Uterus (tissue), 2 donors: ENCODE measurements around the gene TRIM45.

Experiments
- CTCF ChIP-seq, 4 experiments: fragments of 200-600 bp in 2 of 4; fragments of 450-650 bp in 2 of 4; sonication (generic) in 2 of 4; IDR thresholded peaks; one replicate each; pipeline ENCODE4 v1.5.1; 2016 to 2019; ENCODE audit warnings: antibody characterized with exemption in 4 of 4, mild to moderate bottlenecking in 2 of 4, moderate library complexity in 1 of 4
- POLR2A ChIP-seq, 2 donors: fragments of 450-650 bp; IDR thresholded peaks; one replicate each; pipeline ENCODE4 v1.6.1; 2016; ENCODE audit warnings: antibody characterized with exemption in 2 of 2, mild to moderate bottlenecking in 1 of 2, moderate library complexity in 1 of 2

- TF ChIP-seq POLR2A (IDR thresholded peaks at IDR 0.05): no peak
- TF ChIP-seq CTCF (IDR thresholded peaks at IDR 0.05): no peak
These were observed 23.2 kb downstream of the TRIM45 start for GRCh38 chr1:117098287-117098890.
